ENCODE measurements around the gene BEGAIN.

GRCh38 chr14:100582496-100583165 lies 4.6 kb downstream of the BEGAIN start:
- TF ChIP-seq POLR2A (IDR thresholded peaks at IDR 0.05) = no peak
- TF ChIP-seq, protein P1, sequence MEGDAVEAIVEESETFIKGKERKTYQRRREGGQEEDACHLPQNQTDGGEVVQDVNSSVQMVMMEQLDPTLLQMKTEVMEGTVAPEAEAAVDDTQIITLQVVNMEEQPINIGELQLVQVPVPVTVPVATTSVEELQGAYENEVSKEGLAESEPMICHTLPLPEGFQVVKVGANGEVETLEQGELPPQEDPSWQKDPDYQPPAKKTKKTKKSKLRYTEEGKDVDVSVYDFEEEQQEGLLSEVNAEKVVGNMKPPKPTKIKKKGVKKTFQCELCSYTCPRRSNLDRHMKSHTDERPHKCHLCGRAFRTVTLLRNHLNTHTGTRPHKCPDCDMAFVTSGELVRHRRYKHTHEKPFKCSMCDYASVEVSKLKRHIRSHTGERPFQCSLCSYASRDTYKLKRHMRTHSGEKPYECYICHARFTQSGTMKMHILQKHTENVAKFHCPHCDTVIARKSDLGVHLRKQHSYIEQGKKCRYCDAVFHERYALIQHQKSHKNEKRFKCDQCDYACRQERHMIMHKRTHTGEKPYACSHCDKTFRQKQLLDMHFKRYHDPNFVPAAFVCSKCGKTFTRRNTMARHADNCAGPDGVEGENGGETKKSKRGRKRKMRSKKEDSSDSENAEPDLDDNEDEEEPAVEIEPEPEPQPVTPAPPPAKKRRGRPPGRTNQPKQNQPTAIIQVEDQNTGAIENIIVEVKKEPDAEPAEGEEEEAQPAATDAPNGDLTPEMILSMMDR (IDR thresholded peaks at IDR 0.05) = no peak
